22Rv1 (cell line): Measurements from ENCODE around the gene AGAP6.
"Not testable (repeated sequence)": the region's sequence is repeated elsewhere in the genome, so short reads cannot be mapped to it uniquely, and the experiment has no call there.

Experiments used
- ZFX ChIP-seq: fragments of 450-650 bp; IDR thresholded peaks from 2 replicates; pipeline ENCODE4 v1.6.1; 2017; ENCODE audit warnings: antibody characterized with exemption, borderline replicate concordance
- TF ChIP-seq, protein P1 (sequence below): fragments of 450-650 bp; IDR thresholded peaks from 2 replicates; pipeline ENCODE4 v1.5.1; 2017; ENCODE audit warnings: mild to moderate bottlenecking

DNA sequence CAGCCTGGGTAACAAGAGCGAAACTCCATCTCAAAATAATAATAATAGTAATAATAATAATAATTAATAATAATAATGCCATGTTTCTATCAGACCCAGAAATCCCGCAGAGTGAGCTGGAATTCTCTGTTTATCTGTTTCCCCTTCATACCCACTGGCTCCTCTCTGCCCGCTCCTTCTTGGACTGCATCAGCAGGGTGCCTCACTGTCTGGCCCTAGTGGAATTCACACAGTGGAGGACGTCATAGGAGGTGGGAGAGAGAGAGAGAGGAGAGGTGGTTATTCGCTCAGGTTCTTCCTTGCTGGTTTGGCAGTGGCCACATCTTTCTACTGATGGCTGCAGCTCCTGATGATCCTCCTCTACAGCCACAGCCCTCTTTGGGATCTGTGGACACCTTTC, 28.7 kb downstream of the AGAP6 start:
- TF ChIP-seq, protein P1, sequence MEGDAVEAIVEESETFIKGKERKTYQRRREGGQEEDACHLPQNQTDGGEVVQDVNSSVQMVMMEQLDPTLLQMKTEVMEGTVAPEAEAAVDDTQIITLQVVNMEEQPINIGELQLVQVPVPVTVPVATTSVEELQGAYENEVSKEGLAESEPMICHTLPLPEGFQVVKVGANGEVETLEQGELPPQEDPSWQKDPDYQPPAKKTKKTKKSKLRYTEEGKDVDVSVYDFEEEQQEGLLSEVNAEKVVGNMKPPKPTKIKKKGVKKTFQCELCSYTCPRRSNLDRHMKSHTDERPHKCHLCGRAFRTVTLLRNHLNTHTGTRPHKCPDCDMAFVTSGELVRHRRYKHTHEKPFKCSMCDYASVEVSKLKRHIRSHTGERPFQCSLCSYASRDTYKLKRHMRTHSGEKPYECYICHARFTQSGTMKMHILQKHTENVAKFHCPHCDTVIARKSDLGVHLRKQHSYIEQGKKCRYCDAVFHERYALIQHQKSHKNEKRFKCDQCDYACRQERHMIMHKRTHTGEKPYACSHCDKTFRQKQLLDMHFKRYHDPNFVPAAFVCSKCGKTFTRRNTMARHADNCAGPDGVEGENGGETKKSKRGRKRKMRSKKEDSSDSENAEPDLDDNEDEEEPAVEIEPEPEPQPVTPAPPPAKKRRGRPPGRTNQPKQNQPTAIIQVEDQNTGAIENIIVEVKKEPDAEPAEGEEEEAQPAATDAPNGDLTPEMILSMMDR, result not testable (repeated sequence)
- not testable (repeated sequence) for TF ChIP-seq ZFX
